Activated naive CD8-positive, alpha-beta T cell (primary cell): ENCODE measurements around the gene GIPC3.
A peak's percentile ranks its signal among the peaks of the same experiment; 100 is the strongest.

Experiments
- H3K27ac Mint-ChIP-seq: one replicate; pipeline ENCODE4 v1.8.0; 2021; ENCODE audit warnings: mixed read lengths
- H3K27me3 Mint-ChIP-seq: one replicate; pipeline ENCODE4 v1.8.0; 2021; ENCODE audit warnings: mixed read lengths
- H3K36me3 Mint-ChIP-seq: one replicate; pipeline ENCODE4 v1.8.0; 2021; ENCODE audit warnings: mixed read lengths
- H3K4me1 Mint-ChIP-seq: one replicate; pipeline ENCODE4 v1.8.0; 2021; ENCODE audit warnings: low read depth, mixed read lengths
- H3K4me3 Mint-ChIP-seq: one replicate; pipeline ENCODE4 v1.8.0; 2021; ENCODE audit warnings: mild to moderate bottlenecking, mixed read lengths
- H3K9me3 Mint-ChIP-seq: one replicate; pipeline ENCODE4 v1.8.0; 2021; ENCODE audit warnings: low read depth, mixed read lengths

The GIPC3 gene

GRCh38 chr19:3545669-3546034, 39.6 kb upstream of the GIPC3 start:
- Mint-ChIP-seq H3K4me3 (no peak overlapping the region), H3K4me1 (peaks cover 9% of the 10 kb centered on the region), H3K27me3 (no peaks in the 10 kb centered on the region), H3K9me3 (no peaks in the 10 kb centered on the region), H3K27ac (no peak overlapping the region), H3K36me3 (no peaks in the 10 kb centered on the region)

- Mint-ChIP-seq H3K36me3 (no peaks in the 10 kb centered on the region), H3K4me3 (no peak overlapping the region), H3K27me3 (no peaks in the 10 kb centered on the region), H3K4me1 (peaks cover 9% of the 10 kb centered on the region), H3K27ac (no peak overlapping the region), H3K9me3 (no peaks in the 10 kb centered on the region)
Measured at GRCh38 chr19:3546119-3546518, 39.2 kb upstream of the GIPC3 start.

- H3K9me3 Mint-ChIP-seq, result no peaks in the 10 kb centered on the region
- no peaks in the 10 kb centered on the region for H3K27me3 Mint-ChIP-seq
- H3K36me3 Mint-ChIP-seq, result no peaks in the 10 kb centered on the region
- H3K4me3 Mint-ChIP-seq, result no peak overlapping the region
- no peak overlapping the region for H3K27ac Mint-ChIP-seq
- peaks cover 15% of the 10 kb centered on the region for H3K4me1 Mint-ChIP-seq
Measured at GRCh38 chr19:3547301-3547731, 38.0 kb upstream of the GIPC3 start.

GRCh38 chr19:3547767-3548282, 37.5 kb upstream of the GIPC3 start:
- no peaks in the 10 kb centered on the region for H3K36me3 Mint-ChIP-seq
- H3K27ac Mint-ChIP-seq, result no peak overlapping the region
- H3K9me3 Mint-ChIP-seq, result no peaks in the 10 kb centered on the region
- no peak overlapping the region for H3K4me3 Mint-ChIP-seq
- H3K4me1 Mint-ChIP-seq, result peaks cover 15% of the 10 kb centered on the region
- no peaks in the 10 kb centered on the region for H3K27me3 Mint-ChIP-seq

- H3K9me3 Mint-ChIP-seq, result no peaks in the 10 kb centered on the region
- H3K36me3 Mint-ChIP-seq, result no peaks in the 10 kb centered on the region
- H3K4me1 Mint-ChIP-seq, result peaks cover 18% of the 10 kb centered on the region
- H3K27ac Mint-ChIP-seq, result no peak overlapping the region
- no peaks in the 10 kb centered on the region for H3K27me3 Mint-ChIP-seq
- no peak overlapping the region for H3K4me3 Mint-ChIP-seq
Measured at GRCh38 chr19:3548606-3549005, 36.7 kb upstream of the GIPC3 start.

GRCh38 chr19:3549816-3550215, 35.5 kb upstream of the GIPC3 start:
- H3K27ac Mint-ChIP-seq, result no peak overlapping the region
- H3K27me3 Mint-ChIP-seq, result no peaks in the 10 kb centered on the region
- no peaks in the 10 kb centered on the region for H3K9me3 Mint-ChIP-seq
- no peaks in the 10 kb centered on the region for H3K36me3 Mint-ChIP-seq
- H3K4me3 Mint-ChIP-seq, result no peak overlapping the region
- peaks cover 24% of the 10 kb centered on the region for H3K4me1 Mint-ChIP-seq

GRCh38 chr19:3550947-3551791, 34.1 kb upstream of the GIPC3 start:
- no peaks in the 10 kb centered on the region for H3K36me3 Mint-ChIP-seq
- peak overlapping the region; percentile 44 for H3K4me3 Mint-ChIP-seq

GRCh38 chr19:3551792-3552095, 33.5 kb upstream of the GIPC3 start:
- Mint-ChIP-seq H3K9me3 (no peaks in the 10 kb centered on the region), H3K4me1 (peaks cover 29% of the 10 kb centered on the region), H3K4me3 (peak overlapping the region; percentile 44), H3K27me3 (no peaks in the 10 kb centered on the region), H3K36me3 (no peaks in the 10 kb centered on the region), H3K27ac (no peak overlapping the region)

More at GRCh38 chr19:3550947-3551791, 34.1 kb upstream of the GIPC3 start:
- peaks cover 27% of the 10 kb centered on the region for H3K4me1 Mint-ChIP-seq
- H3K9me3 Mint-ChIP-seq, result no peaks in the 10 kb centered on the region
- H3K27me3 Mint-ChIP-seq, result no peaks in the 10 kb centered on the region
- H3K27ac Mint-ChIP-seq, result no peak overlapping the region

GRCh38 chr19:3554254-3555083, 30.8 kb upstream of the GIPC3 start:
- Mint-ChIP-seq H3K4me1 (peaks cover 34% of the 10 kb centered on the region), H3K4me3 (peak overlapping the region; percentile 99), H3K27ac (peak overlapping the region; percentile 85), H3K36me3 (no peaks in the 10 kb centered on the region), H3K9me3 (no peaks in the 10 kb centered on the region), H3K27me3 (no peaks in the 10 kb centered on the region)

GRCh38 chr19:3555653-3556422, 29.4 kb upstream of the GIPC3 start:
- peak overlapping the region; percentile 93 for H3K27ac Mint-ChIP-seq
- H3K36me3 Mint-ChIP-seq, result no peaks in the 10 kb centered on the region
- H3K4me1 Mint-ChIP-seq, result peaks cover 34% of the 10 kb centered on the region
- peak overlapping the region; percentile 99 for H3K4me3 Mint-ChIP-seq
- H3K9me3 Mint-ChIP-seq, result no peaks in the 10 kb centered on the region
- no peaks in the 10 kb centered on the region for H3K27me3 Mint-ChIP-seq

GRCh38 chr19:3556423-3556977, 28.8 kb upstream of the GIPC3 start:
- Mint-ChIP-seq H3K36me3 (no peaks in the 10 kb centered on the region), H3K4me1 (peaks cover 33% of the 10 kb centered on the region), H3K9me3 (no peaks in the 10 kb centered on the region), H3K4me3 (peak overlapping the region; percentile 99), H3K27me3 (no peaks in the 10 kb centered on the region), H3K27ac (peak overlapping the region; percentile 93)

GRCh38 chr19:3556978-3557460, 28.3 kb upstream of the GIPC3 start:
- peak overlapping the region; percentile 99 for H3K4me3 Mint-ChIP-seq
- no peaks in the 10 kb centered on the region for H3K36me3 Mint-ChIP-seq
- H3K27me3 Mint-ChIP-seq, result no peaks in the 10 kb centered on the region
- peaks cover 29% of the 10 kb centered on the region for H3K4me1 Mint-ChIP-seq
- H3K9me3 Mint-ChIP-seq, result no peaks in the 10 kb centered on the region
- peak overlapping the region; percentile 93 for H3K27ac Mint-ChIP-seq

GRCh38 chr19:3557461-3558248, 27.6 kb upstream of the GIPC3 start, which contains the start of gene MFSD12:
Gene MFSD12, minus strand, starts transcription at chr19:3557586. Its CDS starts 183 bp downstream, at chr19:3557403.
- Mint-ChIP-seq H3K9me3 (no peaks in the 10 kb centered on the region), H3K27me3 (no peaks in the 10 kb centered on the region), H3K36me3 (no peaks in the 10 kb centered on the region), H3K27ac (peak within 1 kb of the TSS; percentile 93), H3K4me3 (peak within 1 kb of the TSS; percentile 99), H3K4me1 (peaks cover 29% of the 10 kb centered on the region)
